HG03432 (cell line): ENCODE data around the gene TRPV4.
"Not testable (repeated sequence)": the region's sequence is repeated elsewhere in the genome, so short reads cannot be mapped to it uniquely, and the experiment has no call there.

Experiments used
- ATAC-seq: cut with Tn5 transposase; IDR thresholded peaks from one replicate; pipeline ENCODE4 v1.9.1; 2021; ENCODE audit warnings: mild to moderate bottlenecking, moderate library complexity; ENCODE audit not compliant: unreplicated experiment

TRPV4 gene

DNA sequence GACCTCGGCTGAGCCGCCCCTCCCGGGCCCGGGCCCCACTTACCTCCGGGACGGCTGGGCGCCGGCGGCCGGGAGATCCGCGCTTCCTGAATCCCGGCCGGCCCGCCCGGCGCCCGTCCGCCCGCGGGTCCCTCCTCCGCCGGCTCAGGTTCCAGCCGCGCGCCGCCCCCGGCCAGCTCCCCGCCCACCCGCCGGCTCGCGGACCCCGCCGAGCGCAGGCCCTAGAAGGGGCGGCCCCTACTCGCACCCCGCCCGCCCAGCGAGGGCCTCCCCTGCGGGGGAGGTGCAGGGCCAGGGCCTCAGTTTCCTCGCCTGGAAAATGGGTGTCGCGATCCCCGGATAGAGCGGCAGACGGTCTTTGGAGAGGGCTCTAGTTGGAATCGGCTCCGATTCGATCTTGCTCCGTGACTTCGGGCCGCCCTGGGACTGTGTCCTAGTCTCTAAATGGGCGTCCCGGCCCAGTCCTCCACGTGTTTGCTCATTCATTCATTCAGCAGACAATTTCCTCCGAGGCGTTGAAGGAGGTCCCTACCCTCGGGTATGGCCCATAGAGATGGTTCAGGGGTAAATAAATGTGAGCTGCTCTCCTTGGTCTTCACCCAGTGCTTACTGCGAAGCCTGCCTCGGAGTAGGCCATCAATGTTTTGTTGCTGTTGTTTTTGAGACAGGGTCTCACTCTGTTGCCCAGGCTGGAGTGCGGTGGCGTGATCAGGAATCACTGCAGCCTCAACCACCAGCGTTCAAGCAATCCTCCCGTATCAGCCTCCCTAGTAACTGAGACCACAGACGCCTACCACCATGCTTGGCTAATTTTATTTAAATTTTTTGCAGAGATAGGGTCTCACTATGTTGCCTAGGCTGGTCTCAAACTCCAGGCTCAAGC is at the start of gene TRPV4:
TSS of gene TRPV4 (minus strand) at position 92 of the 883 bp plus-strand sequence. CDS start 18,602 bp downstream, outside the sequence.
- no peak for ATAC-seq

DNA sequence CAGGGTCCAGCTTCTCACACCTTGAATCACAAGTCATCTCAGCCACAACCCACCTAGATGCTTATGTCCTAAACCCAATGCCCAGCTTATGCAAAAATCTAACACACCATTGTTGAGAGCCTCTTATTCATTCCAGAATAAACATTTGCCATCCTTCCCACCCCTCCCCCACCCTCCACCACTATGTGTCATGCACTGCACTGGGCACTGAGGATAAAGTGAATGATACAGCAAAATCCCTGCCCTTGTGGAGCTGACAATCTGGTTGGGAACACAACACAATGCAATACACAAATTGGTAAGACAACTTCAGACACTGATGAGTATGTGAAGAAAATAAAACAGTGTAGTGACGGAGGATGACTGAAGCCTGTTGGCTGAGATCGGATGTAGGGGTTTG is 48.6 kb upstream of the TRPV4 start:
- no peak for ATAC-seq

DNA sequence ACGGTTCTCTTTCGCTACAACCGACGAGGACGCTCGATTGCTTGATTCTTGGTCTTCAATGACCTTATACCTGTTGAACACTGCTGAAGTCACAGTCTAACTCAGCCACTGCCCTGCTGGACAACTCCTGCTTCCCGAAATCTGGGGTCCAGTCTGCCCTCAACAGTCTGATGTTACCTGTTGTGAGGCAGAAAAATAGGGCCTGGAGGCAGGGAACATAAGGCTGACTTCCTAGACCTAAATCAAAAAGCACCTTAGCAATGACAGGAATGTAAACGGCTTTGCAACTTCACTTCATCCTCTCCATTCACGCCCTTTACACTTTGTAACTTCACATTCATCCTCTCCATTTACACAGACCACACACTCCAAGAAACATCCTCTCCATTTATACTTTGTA is 47.7 kb upstream of the TRPV4 start:
- no peak for ATAC-seq

DNA sequence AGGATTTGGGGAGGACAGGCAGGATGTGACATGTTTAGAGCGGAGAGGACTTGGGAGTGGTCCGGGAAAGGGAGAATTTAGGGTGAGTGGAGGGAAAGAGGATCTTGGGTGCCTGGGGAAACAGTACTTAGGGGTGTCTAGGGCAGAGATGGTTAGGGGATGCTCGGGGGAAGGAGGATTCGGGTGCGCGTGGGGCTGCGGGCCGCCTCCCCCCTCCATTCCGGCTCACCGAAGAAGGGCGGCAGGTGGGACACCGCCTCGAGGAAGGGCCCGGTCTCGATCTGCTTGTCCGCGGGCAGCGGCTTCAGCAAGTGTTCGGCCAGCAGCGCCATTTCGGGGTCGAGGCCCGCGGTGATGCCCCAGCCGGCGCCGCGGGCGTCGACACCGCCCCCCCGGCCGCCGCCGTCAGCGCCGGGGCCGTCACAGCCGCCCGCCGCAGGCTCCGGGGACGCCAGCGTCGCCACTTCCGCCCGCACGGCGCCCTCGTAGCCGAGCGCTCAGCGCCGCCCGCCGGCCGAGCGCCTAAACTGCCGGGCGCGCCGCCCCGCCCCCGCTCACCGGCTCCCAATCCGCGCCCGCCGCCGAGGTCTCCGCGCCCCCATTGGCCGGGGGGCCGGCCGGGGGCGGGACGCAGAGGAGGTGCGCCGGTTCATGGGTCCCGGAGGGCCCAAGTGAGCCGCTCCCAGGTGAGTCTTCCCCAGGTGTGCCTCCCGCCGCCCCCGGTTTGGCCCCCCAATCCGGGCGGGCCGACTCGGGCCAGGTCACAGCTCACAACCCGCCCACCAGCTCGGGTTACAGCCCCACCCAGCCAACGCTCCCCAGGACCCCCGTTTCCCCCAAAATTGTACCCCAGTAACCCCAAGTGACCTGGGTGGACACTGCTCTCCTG is 47.1 kb upstream of the TRPV4 start, which contains the start of gene GLTP:
TSS of gene GLTP (minus strand) at position 499 of the 889 bp plus-strand sequence. CDS start at position 332, 167 bp downstream.
- peak; percentile 96 for ATAC-seq

DNA sequence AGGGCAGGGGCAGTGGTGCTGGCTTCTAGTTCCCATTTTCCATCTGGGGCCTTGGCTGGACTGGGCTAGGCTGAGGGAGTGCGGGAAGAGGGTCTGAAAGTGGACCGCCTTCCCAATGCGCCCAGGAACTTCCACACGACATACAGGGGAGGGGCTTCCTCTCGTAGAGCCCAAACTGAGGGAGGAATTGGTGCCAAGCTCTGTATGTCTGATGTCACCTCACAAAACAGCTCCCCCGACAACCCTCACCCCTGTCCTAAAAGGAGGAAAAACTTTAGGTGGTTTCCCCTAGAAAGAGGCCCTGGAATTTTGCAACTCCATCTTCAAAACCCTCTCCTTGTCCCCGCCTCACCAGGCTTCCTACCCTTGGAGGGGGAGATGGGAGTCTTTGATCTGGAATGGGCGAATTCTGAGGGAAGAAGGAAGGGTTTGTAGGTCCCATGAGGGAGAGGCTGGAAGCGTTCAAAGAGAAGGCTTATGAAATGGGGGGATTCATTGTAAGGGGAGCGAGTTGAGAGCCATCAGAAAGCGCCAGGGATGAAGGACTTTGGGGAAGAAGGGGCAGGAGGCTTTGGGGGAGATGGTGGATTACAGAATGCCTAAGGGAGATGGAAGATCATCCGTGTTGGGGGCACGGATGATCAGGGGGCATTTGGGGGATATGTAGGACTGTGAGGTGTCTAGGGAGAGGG is 46.3 kb upstream of the TRPV4 start:
- no peak for ATAC-seq

DNA sequence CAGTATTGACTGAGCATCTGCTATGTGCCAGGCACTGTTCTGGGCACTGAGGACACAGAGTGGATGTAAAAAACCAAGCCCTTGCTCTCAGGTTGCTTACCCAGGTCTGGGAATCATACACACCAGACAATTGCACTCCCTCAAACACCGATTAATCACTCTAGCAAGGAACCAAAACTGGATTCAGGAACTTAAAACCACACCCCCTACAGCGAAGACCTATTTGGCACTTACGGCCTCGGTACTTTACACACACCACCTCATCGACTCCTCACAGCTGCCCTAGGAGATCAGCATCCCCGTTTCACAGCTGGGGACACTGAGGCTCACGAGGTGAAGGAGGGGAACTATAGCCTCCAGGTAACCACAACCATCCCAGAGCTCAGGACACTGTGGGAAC is 45.6 kb upstream of the TRPV4 start:
- ATAC-seq: no peak

DNA sequence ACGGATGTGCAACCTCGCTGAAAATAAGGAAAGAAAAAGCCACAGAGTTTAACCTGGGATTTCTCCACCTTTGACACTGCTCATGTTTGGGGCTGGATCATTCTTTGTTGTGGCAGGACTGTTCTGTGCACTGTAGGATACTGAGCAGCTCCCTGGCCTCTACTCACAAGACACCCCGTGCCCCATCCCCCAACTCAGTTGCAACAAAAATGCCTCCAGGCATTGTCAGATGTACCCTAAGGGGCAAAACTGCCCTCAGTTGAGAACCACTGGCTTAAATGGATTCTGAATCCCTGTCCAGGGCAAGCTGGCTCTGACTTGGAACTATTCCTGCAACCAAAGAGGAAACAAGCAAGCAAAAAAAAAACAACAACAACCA is 45.0 kb upstream of the TRPV4 start:
- no peak for ATAC-seq

DNA sequence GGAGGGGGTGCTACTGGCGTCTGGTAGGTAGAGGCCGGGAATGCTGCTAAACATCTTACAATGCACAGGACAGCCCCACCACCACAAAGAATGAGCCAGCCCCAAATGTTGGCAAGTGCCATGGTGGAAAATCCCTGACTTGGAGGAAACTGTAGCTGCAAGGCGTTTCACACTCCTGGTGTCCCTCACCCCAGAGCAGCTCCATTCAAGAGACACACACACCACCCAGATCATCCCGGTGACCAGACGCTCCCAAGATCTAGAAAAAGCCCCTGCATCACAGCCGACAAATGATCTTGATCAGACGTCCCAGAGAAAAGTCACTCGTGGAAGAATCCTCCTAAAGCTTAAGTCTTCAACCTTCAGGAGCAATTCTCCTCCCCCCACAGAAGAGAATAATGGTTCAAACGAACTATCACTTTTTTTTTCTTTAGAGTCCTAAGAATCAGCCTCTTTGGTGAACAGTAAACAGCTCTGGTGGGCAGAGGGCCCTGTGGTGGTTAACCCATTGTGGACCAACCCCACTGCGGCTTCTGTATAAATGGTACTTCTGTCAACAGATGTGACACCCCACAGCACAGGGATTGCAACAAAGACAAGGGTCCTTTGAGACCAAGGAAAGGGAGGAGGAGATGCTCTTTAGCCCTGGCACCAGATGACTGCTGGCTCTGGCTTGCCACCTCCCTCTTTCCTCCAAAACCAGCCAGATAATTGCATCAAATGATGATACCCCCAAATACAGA is 44.5 kb upstream of the TRPV4 start:
- no peak for ATAC-seq

DNA sequence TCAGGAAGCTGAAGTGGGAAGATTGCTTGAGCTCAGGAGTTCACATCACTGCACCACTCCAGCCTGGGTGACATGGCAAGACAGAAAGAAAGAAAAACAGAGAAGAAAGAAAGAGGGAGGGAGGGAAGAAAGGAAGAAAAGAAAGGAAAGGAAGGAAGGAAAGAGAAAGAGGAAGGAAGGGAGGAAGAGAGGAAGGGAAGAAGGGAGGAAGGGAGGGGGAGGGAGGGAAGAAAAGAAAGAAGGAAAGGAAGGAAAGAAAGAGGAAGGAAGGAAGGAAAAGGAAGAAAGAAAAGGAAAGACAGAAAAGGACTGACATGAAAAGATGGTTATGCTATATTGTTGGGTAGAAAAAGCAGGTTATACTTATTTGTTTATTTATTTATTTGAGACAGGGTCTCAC is 43.2 kb upstream of the TRPV4 start:
- no peak for ATAC-seq

DNA sequence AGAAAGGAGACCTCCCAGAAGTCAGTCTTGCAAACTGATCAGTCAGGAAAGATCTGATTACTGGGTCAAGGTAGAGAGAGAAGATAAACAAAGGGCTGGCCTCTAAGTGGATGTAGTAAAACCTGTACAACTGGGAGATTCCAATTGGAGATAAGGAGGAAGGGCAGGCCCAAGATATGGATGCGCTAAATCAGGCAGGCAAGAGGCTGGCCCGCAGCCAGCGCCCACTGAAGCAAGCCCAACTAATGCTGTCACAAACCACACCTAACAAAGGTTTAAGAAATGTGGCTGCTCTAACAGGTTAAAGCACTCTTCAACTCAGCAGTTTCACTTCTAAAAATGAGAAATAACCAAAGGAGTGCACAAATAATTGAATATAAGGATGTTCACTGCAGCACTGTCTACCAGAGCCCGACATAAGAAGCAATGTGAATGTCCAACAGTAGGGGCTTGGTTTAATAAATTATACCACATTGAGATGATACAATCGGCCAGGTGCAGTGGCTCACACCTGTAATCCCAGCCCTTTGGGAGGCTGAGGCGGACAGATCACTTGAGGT is 42.5 kb upstream of the TRPV4 start:
- ATAC-seq: no peak

DNA sequence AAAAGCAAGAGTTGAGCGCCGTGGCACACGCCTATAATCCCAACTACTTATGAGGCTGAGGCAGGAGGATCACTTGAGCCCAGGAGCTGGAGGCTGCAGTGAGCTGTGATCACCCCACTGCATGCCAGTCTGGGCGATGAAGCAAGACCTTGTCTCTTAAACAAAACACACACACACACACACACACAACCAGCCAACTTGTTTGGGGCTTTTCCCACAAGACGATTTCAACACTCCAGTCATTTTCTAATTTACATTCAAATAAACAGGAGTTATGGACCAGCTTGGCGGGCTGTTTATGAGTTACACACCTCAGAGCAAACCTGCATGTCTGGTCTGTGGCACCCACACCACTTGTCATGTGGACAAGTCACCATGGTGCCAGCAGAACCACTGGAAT is 40.5 kb upstream of the TRPV4 start:
- no peak for ATAC-seq

DNA sequence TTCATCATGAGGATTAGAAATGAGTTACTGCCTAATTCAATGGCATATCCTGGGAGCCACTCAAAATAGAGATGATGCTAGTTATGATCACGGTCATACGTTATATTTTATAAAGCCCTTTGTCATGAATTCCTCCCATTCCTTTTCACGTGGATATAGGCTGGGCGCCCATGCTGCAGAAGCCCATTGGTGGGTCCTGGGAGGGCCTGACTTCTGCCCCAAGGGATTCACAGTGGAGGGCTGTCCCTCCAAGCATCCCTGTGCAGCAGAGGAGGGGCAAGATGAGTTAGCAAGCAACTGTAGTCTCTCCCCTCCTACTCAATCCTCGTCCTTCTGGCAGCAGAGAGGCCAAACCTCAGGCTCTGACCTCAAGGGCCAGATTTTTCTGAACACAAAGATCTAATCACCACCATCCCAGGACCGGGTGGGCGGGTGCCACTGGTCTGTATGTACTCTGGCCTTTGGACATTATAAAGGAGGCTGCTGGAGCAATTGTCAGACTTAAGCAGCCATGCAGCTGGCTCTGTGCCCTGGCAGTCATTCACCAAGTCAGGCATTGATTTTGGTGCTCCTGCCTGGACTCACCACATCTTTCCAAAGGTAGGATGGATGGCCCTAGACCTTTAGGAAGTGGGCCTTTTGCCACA is 38.6 kb upstream of the TRPV4 start:
- ATAC-seq: no peak

DNA sequence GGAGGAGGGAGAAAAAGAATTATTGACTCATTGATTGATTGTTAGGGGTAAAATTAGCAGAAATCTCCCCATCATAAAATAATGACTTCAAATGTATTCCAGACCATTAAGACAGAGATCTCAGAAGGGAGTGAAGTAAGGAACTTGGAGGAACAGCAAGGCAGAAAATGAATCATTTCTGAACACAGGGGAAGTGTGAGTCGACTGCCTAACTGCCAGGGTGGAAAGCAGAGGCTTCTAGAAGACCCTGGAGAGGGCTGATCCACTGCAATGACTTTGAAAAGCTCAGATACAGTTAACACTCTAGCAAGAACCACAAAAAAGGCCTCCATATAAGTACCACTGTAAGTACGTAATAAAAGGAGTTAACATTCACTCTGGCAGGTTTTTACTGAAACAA is 37.5 kb upstream of the TRPV4 start:
- ATAC-seq: no peak

DNA sequence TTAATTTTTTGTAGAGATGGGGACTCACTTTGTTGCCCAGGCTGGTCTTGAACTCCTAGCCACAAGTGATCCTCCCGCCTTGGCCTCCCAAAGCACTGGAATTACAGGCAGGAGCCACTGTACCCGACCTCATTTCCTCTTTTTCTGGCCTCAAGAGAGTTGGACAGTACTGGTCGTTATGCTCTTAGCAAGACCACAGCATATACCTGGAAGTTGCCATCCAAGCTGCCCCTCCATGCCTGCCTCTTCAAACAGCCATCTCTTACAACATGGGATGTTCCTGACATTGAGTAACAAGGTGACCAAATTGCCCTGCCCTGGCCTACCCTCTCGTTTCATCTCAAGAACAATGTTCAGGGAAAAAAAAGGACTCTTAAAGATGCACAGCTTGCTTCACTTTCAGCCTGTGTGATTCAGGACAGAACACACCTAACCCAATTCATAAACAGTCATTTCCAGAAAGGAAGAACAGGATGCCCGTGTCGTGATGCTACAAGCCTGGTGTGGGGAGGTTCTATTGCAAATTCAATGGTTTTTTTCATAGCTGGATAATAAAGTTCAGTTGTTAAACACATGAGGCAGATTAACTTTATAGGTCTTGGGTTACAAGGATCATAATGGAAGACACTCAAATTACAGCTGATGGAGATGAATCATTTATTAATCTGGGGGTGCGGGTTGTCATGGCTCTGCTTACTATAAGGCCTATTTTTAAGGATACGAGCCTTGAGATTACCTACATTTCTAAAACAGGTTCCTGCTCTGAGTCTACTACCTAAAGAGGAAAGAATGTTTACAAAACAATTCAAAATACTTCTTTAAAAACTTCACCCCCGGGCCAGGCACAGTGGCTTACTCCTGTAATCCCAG is 35.2 kb upstream of the TRPV4 start:
- no peak for ATAC-seq

DNA sequence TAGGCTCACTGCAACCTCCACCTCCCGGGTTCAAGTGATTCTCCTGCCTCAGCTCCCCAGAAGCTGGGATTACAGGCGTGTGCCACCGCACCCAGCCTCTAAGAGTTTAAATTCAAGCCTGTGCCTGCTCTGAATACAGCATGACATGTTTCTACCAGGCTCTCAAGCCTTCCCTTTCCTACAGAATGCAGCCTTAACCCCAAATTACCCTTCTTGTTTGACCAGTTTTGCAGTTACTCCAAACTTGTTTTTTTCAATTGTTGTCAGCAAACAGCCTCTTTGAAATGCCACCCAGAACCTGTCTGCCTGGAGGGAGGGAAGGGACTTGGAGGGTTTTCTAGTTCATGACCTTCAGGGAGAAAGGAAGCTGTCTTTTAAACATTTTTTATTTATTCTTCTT is 31.7 kb upstream of the TRPV4 start:
- no peak for ATAC-seq

DNA sequence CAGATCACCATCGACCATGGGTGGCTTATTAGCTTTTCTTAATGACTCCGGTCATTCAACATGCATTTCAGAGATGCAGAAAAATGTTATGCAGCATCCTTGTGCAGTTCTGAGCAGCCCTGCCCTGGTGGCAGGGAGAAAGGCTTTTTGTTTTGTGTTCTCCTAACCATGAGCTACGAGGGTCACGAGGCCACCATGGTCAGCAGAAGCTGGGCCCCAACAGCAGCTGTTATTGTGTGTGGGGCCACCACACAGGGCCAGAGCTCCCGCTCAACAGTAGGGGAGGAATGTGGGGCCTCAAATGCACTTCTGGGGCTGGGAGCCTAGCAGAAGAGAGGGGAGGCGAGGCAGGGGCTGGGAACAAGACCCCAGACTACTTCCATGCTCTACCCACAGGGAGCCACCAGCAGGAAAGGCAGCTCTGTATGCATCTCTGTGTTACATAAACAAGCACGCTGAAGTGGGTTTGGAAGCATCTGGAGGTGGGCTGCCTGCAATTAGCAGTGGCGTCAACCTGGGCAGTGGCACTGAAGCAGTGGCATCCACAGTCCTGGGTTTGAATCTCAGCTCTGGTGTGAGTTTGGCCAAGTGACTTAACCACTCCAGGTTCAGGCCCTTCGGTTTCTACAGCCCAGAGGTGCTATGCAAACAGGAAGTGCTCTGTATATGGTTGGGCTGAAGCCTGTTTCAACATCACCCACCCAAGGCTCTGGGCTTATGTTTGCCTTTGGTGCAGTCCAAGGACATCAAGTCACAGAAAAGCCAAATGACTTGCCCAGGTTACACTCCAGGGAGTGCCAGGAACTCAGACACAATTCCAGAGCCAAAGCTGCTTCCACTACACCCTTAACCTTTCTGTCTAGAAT is 30.9 kb upstream of the TRPV4 start:
- no peak for ATAC-seq

DNA sequence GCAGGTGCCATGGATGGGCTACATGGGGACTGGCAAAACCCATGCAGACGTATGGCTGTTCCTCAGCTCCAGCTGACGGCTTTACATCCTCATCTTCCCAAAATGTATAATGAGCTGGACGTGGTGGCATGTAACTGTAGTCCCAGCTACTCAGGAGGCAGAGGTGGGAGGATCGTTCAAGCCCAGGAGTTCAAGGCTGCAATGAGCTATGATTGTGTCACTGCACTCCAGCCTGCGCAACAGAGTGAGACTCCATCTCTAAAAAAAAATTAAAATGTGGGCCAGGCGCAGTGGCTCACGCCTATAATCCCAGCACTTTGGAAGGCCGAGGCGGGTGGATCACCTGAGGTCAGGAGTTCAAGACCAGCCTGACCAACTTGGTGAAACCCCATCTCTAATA is 29.3 kb upstream of the TRPV4 start:
- not testable (repeated sequence) for ATAC-seq
